PC-9 (cell line): ENCODE measurements around the gene C1orf35. TPM values are rescaled to one million over a fixed set of nuclear protein-coding genes. Genes with fewer than 3 reads are reported as not detected.

Source experiments
- BruUV-seq: library from RNA; stranded (reverse); fragments of 400-500 nt; replicated peaks from 2 replicates; lab custom pipeline; 2021; lab: Mats Ljungman, UMichigan
- CTCF ChIA-PET: fragments of 300-600 bp; sonication (Branson Sonifier 250); formaldehyde crosslinking; loops from one replicate; lab custom pipeline; 2022; ENCODE audit warnings: antibody characterized with exemption; lab: Charles Lee
- POLR2A ChIA-PET: fragments of 300-600 bp; sonication (Branson Sonifier 250); formaldehyde crosslinking; loops from one replicate; lab custom pipeline; 2022; ENCODE audit warnings: antibody characterized with exemption; ENCODE audit not compliant: unreplicated experiment; lab: Charles Lee
- DNase-seq, 2 experiments: peaks; one replicate each; pipeline versions ENCODE4 v3.0.0 to v3.0.0-alpha.2; 2015 to 2022; ENCODE audit warnings: mixed read lengths in 1 of 2
- H2AFZ ChIP-seq: fragments of 200-600 bp; sonication (generic); 2 replicates; pipeline ENCODE4 v1.8.1; 2017; ENCODE audit warnings: antibody characterized with exemption
- H3F3A ChIP-seq: fragments of 200-600 bp; sonication (generic); 2 replicates; pipeline ENCODE4 v1.8.1; 2017; ENCODE audit warnings: antibody characterized with exemption, mild to moderate bottlenecking, low read depth; ENCODE audit not compliant: insufficient read depth
- H3K27ac ChIP-seq: fragments of 200-600 bp; sonication (generic); 2 replicates; pipeline ENCODE4 v1.6.1; 2016; ENCODE audit warnings: mixed run types
- H3K27me3 ChIP-seq: fragments of 200-600 bp; sonication (generic); 2 replicates; pipeline ENCODE4 v1.6.1; 2016; ENCODE audit warnings: low read depth, mixed run types; ENCODE audit not compliant: insufficient read depth
- H3K36me3 ChIP-seq: fragments of 200-600 bp; sonication (generic); 2 replicates; pipeline ENCODE4 v1.6.1; 2016; ENCODE audit warnings: low read depth, mixed run types
- H3K4me1 ChIP-seq: fragments of 200-600 bp; sonication (generic); replicated peaks from 2 replicates; pipeline ENCODE4 v1.6.1; 2016; ENCODE audit warnings: mixed run types; ENCODE audit not compliant: insufficient read depth
- H3K4me2 ChIP-seq: fragments of 200-600 bp; sonication (generic); 2 replicates; pipeline ENCODE4 v1.6.1; 2017; ENCODE audit warnings: mixed run types
- H3K4me3 ChIP-seq: fragments of 200-600 bp; sonication (generic); 2 replicates; pipeline ENCODE4 v1.6.1; 2016; ENCODE audit warnings: mixed run types
- H3K79me2 ChIP-seq: fragments of 200-600 bp; sonication (generic); 2 replicates; pipeline ENCODE4 v1.6.1; 2017; ENCODE audit warnings: low read depth, mixed run types
- H3K9me2 ChIP-seq: fragments of 200-600 bp; sonication (generic); 2 replicates; pipeline ENCODE4 v1.8.1; 2017; ENCODE audit warnings: mild to moderate bottlenecking; ENCODE audit not compliant: insufficient read depth
- H3K9me3 ChIP-seq: fragments of 200-600 bp; sonication (generic); 2 replicates; pipeline ENCODE4 v1.8.1; 2016; ENCODE audit warnings: low read depth; ENCODE audit not compliant: insufficient read depth
- H4K20me1 ChIP-seq: fragments of 200-600 bp; sonication (generic); 2 replicates; pipeline ENCODE4 v1.8.1; 2017; ENCODE audit not compliant: insufficient read depth
- EZH2 ChIP-seq: fragments of 200-600 bp; sonication (generic); IDR thresholded peaks from 2 replicates; pipeline ENCODE4 v1.8.0; 2017; ENCODE audit warnings: antibody characterized with exemption, low read depth
- intact Hi-C: fragments of 100-400 bp; cut with micrococcal nuclease; formaldehyde crosslinking; loops from one replicate; pipeline ENCODE4 v1.10.0; 2022; ENCODE audit not compliant: unreplicated experiment
- total RNA-seq: library from RNA; stranded (reverse); gene quantifications from 2 replicates; pipeline ENCODE4 v1.2.3, GENCODE V29; 2021
- TF ChIP-seq, protein P1 (sequence below): fragments of 200-600 bp; sonication (generic); conservative IDR thresholded peaks from 2 replicates; pipeline ENCODE4 v1.6.1; 2017; ENCODE audit warnings: mixed run types, antibody characterized with exemption, mild to moderate bottlenecking, moderate library complexity

C1orf35 gene
- total RNA-seq, 1 experiment from 2014 or later: 26.4 TPM

DNA sequence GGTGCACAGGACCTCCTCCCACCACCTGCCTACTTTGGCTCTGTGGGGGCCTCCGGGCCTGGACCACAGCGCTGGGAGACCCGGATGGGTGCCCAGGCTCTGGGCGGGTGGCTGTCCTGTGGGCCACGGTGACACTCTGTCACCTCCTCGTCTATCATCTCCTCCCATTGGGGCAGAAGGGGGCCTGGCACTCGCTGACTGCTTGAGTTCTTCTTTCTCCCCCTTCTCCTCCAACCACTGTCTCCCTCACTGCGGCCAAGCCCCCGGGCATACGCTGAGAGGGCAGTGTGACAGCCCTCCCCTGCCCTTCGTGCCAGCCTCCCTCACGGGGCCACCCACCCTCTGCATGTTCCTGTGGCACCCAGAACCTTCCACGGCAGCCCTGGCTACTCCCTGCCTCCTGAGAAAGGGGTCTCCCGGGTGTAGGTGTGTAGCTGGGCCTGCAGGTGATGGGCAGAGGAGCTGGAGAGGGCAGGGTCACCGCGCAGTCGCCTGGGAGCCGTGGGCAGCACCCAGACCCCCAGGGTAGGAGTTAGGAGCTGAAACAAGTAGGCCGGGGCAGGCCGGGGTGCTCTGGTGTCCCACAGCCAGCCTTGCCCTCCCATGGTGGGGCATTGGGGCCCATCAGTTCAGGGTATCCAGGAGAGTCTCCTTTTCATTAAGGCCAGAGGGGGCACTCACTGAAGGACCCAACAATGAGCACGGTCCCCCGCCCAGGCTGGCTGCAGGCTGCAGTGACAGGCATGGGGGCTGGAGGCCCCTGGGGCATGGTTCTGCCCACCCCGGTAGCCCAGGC, 29.9 kb downstream of the C1orf35 start:
- intact Hi-C loops: no loop called here
- Histone ChIP-seq H3K9me3 (no peaks in the 10 kb centered on the region), H3K4me1 (no peaks in the 10 kb centered on the region), H3K27ac (no peak overlapping the region), H2AFZ (no peak overlapping the region), H3K27me3 (no peaks in the 10 kb centered on the region), H3F3A (0 out of 2 replicates have a peak, but pooled peaks cover 6% of the 10 kb centered on the region), H3K36me3 (no peaks in the 10 kb centered on the region), H3K79me2 (no peaks in the 10 kb centered on the region), H3K4me3 (no peak overlapping the region), H4K20me1 (peaks cover 6% of the 10 kb centered on the region), H3K9me2 (no peaks in the 10 kb centered on the region), H3K4me2 (no peak overlapping the region)
- DNase-seq: peak in 1 of 2 experiments; percentile 21
- BruUV-seq: no TSS peak
- POLR2A ChIA-PET: no interaction called here
- TF ChIP-seq EZH2: no peak
- TF ChIP-seq, protein P1, sequence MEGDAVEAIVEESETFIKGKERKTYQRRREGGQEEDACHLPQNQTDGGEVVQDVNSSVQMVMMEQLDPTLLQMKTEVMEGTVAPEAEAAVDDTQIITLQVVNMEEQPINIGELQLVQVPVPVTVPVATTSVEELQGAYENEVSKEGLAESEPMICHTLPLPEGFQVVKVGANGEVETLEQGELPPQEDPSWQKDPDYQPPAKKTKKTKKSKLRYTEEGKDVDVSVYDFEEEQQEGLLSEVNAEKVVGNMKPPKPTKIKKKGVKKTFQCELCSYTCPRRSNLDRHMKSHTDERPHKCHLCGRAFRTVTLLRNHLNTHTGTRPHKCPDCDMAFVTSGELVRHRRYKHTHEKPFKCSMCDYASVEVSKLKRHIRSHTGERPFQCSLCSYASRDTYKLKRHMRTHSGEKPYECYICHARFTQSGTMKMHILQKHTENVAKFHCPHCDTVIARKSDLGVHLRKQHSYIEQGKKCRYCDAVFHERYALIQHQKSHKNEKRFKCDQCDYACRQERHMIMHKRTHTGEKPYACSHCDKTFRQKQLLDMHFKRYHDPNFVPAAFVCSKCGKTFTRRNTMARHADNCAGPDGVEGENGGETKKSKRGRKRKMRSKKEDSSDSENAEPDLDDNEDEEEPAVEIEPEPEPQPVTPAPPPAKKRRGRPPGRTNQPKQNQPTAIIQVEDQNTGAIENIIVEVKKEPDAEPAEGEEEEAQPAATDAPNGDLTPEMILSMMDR: no peak
- CTCF ChIA-PET: interaction anchor here (1.2 kb wide), 1 partner anchor 74 kb away, joined by 4 read pairs; no protein-coding TSS in a partner anchor

DNA sequence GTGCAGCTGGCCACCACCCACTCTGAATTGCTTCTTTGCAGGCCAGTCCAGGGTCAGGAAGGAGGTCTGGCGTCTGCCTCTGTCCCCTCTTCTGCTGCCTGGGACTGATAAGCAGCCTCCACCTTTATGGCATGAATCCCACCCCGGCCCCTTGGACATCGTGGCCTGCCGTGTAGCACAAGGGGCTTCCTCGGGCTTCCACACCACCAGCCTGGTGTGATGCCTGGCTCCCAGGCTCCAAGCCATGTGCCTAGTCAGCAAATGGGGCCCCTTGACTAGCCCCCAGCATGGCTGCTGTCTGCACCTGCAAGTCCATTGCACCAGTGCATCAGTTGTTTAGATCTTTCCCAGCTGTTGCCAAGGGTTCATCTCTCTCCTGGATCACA, 30.5 kb downstream of the C1orf35 start:
- Histone ChIP-seq H3K9me2 (no peaks in the 10 kb centered on the region), H3K4me1 (no peaks in the 10 kb centered on the region), H3K79me2 (no peaks in the 10 kb centered on the region), H3F3A (0 out of 2 replicates have a peak, but pooled peaks cover 6% of the 10 kb centered on the region), H2AFZ (no peak overlapping the region), H3K4me2 (no peak overlapping the region), H3K27me3 (no peaks in the 10 kb centered on the region), H3K9me3 (no peaks in the 10 kb centered on the region), H3K4me3 (no peak overlapping the region), H3K36me3 (no peaks in the 10 kb centered on the region), H4K20me1 (peaks cover 6% of the 10 kb centered on the region), H3K27ac (no peak overlapping the region)
- no TSS peak for BruUV-seq
- DNase-seq: no peak
- intact Hi-C loops: no loop called here
- ChIA-PET CTCF (no interaction called here), POLR2A (no interaction called here)
- no peak for TF ChIP-seq EZH2
- TF ChIP-seq, protein P1: no peak

DNA sequence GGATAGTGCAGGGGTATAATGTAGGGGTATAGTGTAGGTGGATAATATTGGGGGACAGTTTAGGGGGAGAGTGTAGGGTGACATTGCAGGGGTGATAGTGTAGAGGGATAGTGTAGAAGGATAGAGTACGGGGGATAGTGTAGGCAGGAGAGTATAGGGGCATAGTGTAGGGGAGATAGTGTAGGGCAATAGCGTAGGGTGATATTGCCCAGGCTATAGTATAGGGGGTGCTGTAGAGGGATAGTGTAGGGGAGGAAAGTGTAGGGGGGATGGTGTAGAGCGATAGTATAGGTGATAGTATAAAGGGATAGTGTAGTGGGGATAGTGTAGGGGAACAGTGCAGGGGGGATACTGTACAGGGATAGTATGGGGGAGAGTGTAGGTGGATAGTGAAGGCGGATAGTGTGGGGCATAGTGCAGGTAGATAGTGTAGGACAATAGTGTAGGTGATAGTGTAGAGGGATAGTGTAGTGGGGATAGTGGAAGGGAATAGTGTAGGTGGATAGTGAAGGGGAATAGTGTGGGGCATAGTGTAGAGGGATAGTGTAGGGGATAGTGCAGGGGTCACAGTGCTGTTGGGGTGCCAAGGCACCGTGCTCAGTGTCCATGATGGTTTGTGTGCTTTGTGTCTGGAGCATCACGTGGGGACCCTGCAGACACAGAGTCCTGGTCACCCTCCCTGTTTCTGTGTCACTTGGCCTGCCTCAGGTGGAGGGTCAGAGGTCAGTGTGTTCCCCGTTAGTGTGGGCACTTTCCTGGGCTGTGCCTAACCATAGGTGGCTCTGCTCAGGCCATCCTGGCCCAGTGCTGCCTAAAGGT, 31.1 kb downstream of the C1orf35 start:
- peaks cover 6% of the 10 kb centered on the region for H4K20me1 ChIP-seq
- no peak overlapping the region for H3K4me3 ChIP-seq
- TF ChIP-seq, protein P1: no peak
- TF ChIP-seq EZH2: no peak
- ChIA-PET POLR2A (no interaction called here), CTCF (no interaction called here)
- intact Hi-C loops: no loop called here
- no peaks in the 10 kb centered on the region for H3K4me1 ChIP-seq
- H3F3A ChIP-seq: 0 out of 2 replicates have a peak, but pooled peaks cover 6% of the 10 kb centered on the region
- H3K27me3 ChIP-seq: peaks cover 4% of the 10 kb centered on the region; the same call in 1 of the 2 replicates
- H3K36me3 ChIP-seq: no peaks in the 10 kb centered on the region
- no peaks in the 10 kb centered on the region for H3K9me2 ChIP-seq
- H2AFZ ChIP-seq: no peak overlapping the region
- H3K79me2 ChIP-seq: no peaks in the 10 kb centered on the region
- BruUV-seq: no TSS peak
- H3K27ac ChIP-seq: no peak overlapping the region
- H3K4me2 ChIP-seq: no peak overlapping the region
- H3K9me3 ChIP-seq: no peaks in the 10 kb centered on the region
- DNase-seq: no peak
